A673 (cell line): ENCODE measurements around the gene PRKCA. TPM values are rescaled to one million over a fixed set of nuclear protein-coding genes. Genes with fewer than 3 reads are reported as not detected.

Experiments
- BruUV-seq: library from RNA; stranded (reverse); fragments of 400-500 nt; replicated peaks from 2 replicates; lab custom pipeline; 2021; lab: Mats Ljungman, UMichigan
- CTCF ChIA-PET: fragments of 300-600 bp; sonication (Branson Sonifier 250); formaldehyde crosslinking; loops from one replicate; lab custom pipeline; 2022; ENCODE audit warnings: antibody characterized with exemption; lab: Charles Lee
- POLR2A ChIA-PET: fragments of 300-600 bp; sonication (Branson Sonifier 250); formaldehyde crosslinking; loops from one replicate; lab custom pipeline; 2022; ENCODE audit warnings: antibody characterized with exemption; ENCODE audit not compliant: low non-redundant PET; lab: Charles Lee
- DNase-seq: peaks from one replicate; pipeline ENCODE4 v3.0.0-alpha.2; 2015; ENCODE audit warnings: low spot score
- H3K27ac ChIP-seq: fragments of 200-600 bp; sonication (generic); 2 replicates; pipeline ENCODE4 v1.5.1; 2016; ENCODE audit warnings: mixed run types, low read depth, mild to moderate bottlenecking, mixed read lengths, antibody characterized with exemption, low read length; ENCODE audit not compliant: poor library complexity, severe bottlenecking
- H3K27me3 ChIP-seq: fragments of 200-600 bp; sonication (generic); replicated peaks from 2 replicates; pipeline ENCODE4 v1.6.1; 2017; ENCODE audit warnings: mixed run types, low read depth, mild to moderate bottlenecking, mixed read lengths, antibody characterized with exemption, low read length; ENCODE audit not compliant: insufficient read depth, poor library complexity
- H3K36me3 ChIP-seq: fragments of 200-600 bp; sonication (generic); 2 replicates; pipeline ENCODE4 v1.6.1; 2016; ENCODE audit warnings: mixed run types, mild to moderate bottlenecking, mixed read lengths, antibody characterized with exemption, low read length; ENCODE audit not compliant: insufficient read depth, poor library complexity, severe bottlenecking
- H3K4me1 ChIP-seq: fragments of 200-600 bp; sonication (generic); 2 replicates; pipeline ENCODE4 v1.6.1; 2017; ENCODE audit warnings: mixed run types, mild to moderate bottlenecking, mixed read lengths, antibody characterized with exemption, low read length; ENCODE audit not compliant: insufficient read depth, poor library complexity, severe bottlenecking
- H3K4me3 ChIP-seq: fragments of 200-600 bp; sonication (generic); 2 replicates; pipeline ENCODE4 v1.5.1; 2016; ENCODE audit warnings: low read depth, mixed run types, mild to moderate bottlenecking, mixed read lengths, low read length; ENCODE audit not compliant: poor library complexity, severe bottlenecking
- H3K9me3 ChIP-seq: fragments of 200-600 bp; sonication (generic); 2 replicates; pipeline ENCODE4 v1.6.1; 2016; ENCODE audit warnings: mixed run types, low read depth, mild to moderate bottlenecking, mixed read lengths, antibody characterized with exemption, low read length; ENCODE audit not compliant: poor library complexity, severe bottlenecking
- CTCF ChIP-seq: fragments of 300-800, 200-600 bp; sonication (generic); conservative IDR thresholded peaks from 2 replicates; pipeline ENCODE4 v1.5.1; 2017; ENCODE audit warnings: low read depth, mild to moderate bottlenecking, antibody characterized with exemption, low read length, moderate library complexity, mixed read lengths
- EZH2 ChIP-seq: fragments of 200-600 bp; sonication (generic); IDR thresholded peaks from 2 replicates; pipeline ENCODE4 v1.6.1; 2017; ENCODE audit warnings: borderline replicate concordance, low read depth, mild to moderate bottlenecking, mixed read lengths, antibody characterized with exemption, low read length; ENCODE audit not compliant: poor library complexity, severe bottlenecking
- intact Hi-C: fragments of 100-400 bp; cut with micrococcal nuclease; formaldehyde crosslinking; loops from one replicate; pipeline ENCODE4 v1.10.0; 2022; ENCODE audit not compliant: unreplicated experiment
- total RNA-seq: library from RNA; stranded (reverse); gene quantifications from 2 replicates; pipeline ENCODE4 v1.2.3, GENCODE V29; 2021

Gene PRKCA
- total RNA-seq, 1 experiment from 2014 or later, result 16.3 TPM

GRCh38 chr17:66469461-66469860 is 167.0 kb downstream of the PRKCA start:
- CTCF ChIA-PET, result no interaction called here

GRCh38 chr17:66469890-66470289 is 167.5 kb downstream of the PRKCA start:
- CTCF ChIA-PET, result interaction anchor here (0.7 kb wide), 1 partner anchor 16 kb away, joined by 3 read pairs; no protein-coding TSS in a partner anchor
- POLR2A ChIA-PET, result no interaction called here

More at GRCh38 chr17:66469461-66469860, 167.0 kb downstream of the PRKCA start:
- POLR2A ChIA-PET, result no interaction called here
- Histone ChIP-seq H3K4me3 (no peak overlapping the region), H3K27ac (no peak overlapping the region), H3K36me3 (no peaks in the 10 kb centered on the region), H3K4me1 (peaks cover 34% of the 10 kb centered on the region), H3K9me3 (no peaks in the 10 kb centered on the region), H3K27me3 (no peaks in the 10 kb centered on the region)
- BruUV-seq, result no TSS peak
- no peak for DNase-seq
- TF ChIP-seq CTCF (no peak), EZH2 (no peak)
- intact Hi-C loops, result no loop called here

GRCh38 chr17:66472123-66472522 is 169.7 kb downstream of the PRKCA start:
- no TSS peak for BruUV-seq
- intact Hi-C loops, result no loop called here
- Histone ChIP-seq H3K9me3 (no peaks in the 10 kb centered on the region), H3K27ac (no peak overlapping the region), H3K27me3 (no peaks in the 10 kb centered on the region), H3K4me3 (no peak overlapping the region), H3K4me1 (peaks cover 20% of the 10 kb centered on the region), H3K36me3 (no peaks in the 10 kb centered on the region)
- POLR2A ChIA-PET, result no interaction called here
- DNase-seq, result no peak
- TF ChIP-seq CTCF (no peak), EZH2 (no peak)
- CTCF ChIA-PET, result no interaction called here

More at GRCh38 chr17:66469890-66470289, 167.5 kb downstream of the PRKCA start:
- BruUV-seq, result no TSS peak
- H3K36me3 ChIP-seq, result no peaks in the 10 kb centered on the region
- DNase-seq, result no peak
- no peak for TF ChIP-seq EZH2
- TF ChIP-seq CTCF, result no peak
- H3K27ac ChIP-seq, result no peak overlapping the region
- no peak overlapping the region for H3K4me3 ChIP-seq
- intact Hi-C loops, result no loop called here
- no peaks in the 10 kb centered on the region for H3K27me3 ChIP-seq
- no peaks in the 10 kb centered on the region for H3K9me3 ChIP-seq
- peaks cover 35% of the 10 kb centered on the region for H3K4me1 ChIP-seq
